WI38 (cell line): ENCODE data around the gene PLPP4.

Source experiments
- H3K4me3 ChIP-seq: 2 replicates; pipeline ENCODE4 v1.5.1; 2011; ENCODE audit warnings: low read depth, mild to moderate bottlenecking, control low read depth, low read length
- TF ChIP-seq, protein P1 (sequence below): IDR thresholded peaks from 2 replicates; pipeline ENCODE4 v1.5.1; 2012; ENCODE audit warnings: low read depth, mild to moderate bottlenecking, control low read depth, low read length

Gene PLPP4

DNA sequence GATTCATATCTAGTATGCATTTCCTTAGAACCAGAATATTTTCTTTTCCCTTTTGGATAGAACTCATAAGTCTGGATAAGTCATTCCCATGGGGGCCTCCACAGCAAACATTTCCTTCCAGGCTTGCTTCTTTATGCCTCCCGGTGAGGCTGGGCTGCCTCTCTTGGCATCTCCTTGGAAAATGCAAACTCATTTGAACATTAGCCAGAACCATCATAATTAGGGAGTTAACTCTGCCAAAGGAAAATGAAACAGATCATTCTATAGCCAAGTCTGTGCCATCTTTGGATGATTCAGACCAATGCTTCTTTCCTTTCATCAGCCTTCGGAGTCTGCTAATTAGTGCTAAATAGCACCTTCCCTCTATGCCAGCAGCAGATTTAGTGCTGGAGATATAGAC lies 81.1 kb downstream of the PLPP4 start:
- H3K4me3 ChIP-seq, result no peak overlapping the region
- TF ChIP-seq, protein P1, sequence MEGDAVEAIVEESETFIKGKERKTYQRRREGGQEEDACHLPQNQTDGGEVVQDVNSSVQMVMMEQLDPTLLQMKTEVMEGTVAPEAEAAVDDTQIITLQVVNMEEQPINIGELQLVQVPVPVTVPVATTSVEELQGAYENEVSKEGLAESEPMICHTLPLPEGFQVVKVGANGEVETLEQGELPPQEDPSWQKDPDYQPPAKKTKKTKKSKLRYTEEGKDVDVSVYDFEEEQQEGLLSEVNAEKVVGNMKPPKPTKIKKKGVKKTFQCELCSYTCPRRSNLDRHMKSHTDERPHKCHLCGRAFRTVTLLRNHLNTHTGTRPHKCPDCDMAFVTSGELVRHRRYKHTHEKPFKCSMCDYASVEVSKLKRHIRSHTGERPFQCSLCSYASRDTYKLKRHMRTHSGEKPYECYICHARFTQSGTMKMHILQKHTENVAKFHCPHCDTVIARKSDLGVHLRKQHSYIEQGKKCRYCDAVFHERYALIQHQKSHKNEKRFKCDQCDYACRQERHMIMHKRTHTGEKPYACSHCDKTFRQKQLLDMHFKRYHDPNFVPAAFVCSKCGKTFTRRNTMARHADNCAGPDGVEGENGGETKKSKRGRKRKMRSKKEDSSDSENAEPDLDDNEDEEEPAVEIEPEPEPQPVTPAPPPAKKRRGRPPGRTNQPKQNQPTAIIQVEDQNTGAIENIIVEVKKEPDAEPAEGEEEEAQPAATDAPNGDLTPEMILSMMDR, result no peak

DNA sequence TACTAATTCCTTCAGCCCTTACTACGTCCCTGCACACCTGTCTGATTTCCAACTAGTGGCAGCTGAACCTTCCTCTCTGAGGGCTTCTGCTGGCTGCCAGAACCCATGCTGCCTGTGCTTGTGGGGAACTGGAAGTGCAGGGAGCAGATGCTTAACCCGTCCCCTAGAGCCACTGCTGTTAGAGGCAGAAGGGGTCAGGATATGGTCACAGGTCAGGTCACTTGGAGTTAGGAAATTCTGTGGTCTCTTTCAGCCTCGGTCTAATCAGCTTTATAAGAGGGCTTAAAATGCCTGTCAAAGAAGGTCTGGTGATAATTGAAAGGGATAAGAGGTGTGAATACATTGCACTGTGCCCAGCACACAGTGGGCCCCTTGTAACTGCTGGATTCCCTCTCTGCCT lies 82.0 kb downstream of the PLPP4 start:
- H3K4me3 ChIP-seq, result no peak overlapping the region
- TF ChIP-seq, protein P1, result no peak

DNA sequence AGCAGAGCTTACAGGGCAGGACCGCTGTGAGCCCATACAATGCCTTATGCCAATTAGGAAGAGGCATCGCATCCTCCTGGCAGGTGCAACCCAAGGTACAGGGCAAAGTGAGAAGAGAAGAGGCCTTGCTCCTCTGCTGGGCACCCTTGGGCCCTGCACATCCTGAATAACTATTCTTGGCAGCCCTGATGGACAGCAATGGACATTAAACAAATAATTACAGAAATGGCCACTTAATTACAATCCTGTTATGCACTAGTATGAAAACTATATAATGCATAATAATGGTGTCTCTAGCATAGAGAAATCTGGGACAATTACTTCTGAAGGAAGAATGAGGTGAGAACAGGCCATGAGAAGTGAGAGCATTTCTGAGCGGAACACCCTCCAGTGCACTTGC lies 83.5 kb downstream of the PLPP4 start:
- no peak overlapping the region for H3K4me3 ChIP-seq
- TF ChIP-seq, protein P1, result no peak

DNA sequence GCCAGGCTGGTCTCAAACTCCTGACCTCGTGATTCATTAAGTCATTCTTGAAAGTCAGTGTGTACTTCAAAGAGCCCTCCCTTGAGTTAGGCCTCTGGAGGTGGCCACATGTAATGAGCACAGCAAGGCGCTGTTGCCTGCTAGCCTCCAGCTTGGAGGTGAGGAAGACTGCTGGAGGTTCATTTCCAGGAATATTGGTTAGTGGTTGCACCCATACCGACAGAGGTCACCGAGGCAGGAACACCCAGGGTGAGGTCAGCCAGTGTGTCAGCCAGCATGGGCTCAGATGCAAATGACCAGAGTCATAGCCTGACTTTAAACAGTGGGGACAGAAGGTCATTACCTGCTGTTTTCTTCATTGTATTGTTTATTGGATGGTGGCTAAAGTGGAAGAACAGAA lies 85.0 kb downstream of the PLPP4 start:
- H3K4me3 ChIP-seq, result no peak overlapping the region
- TF ChIP-seq, protein P1, result no peak

DNA sequence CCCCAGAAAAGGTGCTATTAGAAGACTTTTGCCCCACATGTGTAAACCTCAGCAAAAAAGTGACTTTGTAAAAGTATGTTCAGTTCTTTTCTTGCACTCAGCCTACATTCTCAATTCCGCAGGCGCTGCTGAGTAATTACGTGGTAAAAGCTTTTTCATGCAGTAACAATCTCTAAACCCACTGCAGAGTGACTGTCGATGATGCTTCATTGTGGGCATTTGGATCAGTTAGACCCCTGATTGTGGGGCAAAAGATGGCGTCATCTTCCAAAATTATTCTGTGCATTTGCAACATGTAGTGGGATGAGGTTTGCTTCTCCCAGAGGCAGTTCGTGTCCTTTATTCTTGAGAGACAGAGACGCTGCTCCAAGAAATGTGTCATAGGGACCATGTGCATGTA lies 85.6 kb downstream of the PLPP4 start:
- TF ChIP-seq, protein P1, result no peak
- H3K4me3 ChIP-seq, result no peak overlapping the region

DNA sequence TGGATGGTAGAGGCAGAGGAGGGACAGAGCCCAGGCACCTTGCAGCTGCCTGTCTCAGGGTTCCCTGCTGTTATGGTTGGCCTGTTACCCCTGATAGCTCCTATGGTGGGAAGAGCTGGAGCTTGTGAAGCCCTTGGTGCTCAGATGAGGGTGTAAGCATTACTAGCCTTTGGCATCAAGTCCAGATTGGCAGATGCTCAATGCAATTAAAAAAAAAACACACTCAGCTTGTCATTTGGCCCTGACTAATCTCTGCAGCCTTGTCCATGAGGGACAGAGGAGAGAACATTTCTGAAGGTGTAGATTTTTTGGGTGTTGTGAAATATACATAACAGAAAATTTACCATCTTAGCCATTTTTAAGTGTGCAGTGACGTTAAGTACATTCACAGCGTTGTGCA lies 86.3 kb downstream of the PLPP4 start:
- H3K4me3 ChIP-seq, result no peak overlapping the region
- TF ChIP-seq, protein P1, result no peak

DNA sequence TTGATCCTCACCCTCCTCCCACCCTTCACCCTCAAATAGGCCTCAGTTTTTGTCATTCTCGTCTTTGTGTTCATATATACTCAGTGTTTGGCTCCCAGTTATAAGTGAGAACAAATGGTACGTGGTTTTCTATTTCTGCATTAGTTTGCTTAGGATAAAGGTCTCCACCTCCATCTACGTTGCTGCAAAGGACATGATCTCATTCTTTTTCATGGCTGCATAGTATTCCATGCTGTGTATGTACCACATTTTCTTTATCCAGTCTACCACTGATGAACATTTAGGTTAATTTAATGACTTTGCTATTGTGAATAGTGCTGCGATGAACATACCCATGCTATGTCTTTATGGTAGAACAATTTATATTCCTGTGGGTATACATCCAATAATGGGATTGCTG lies 91.2 kb downstream of the PLPP4 start:
- TF ChIP-seq, protein P1, result no peak
- H3K4me3 ChIP-seq, result no peak overlapping the region
